Stomach (tissue), 9 donors: ENCODE data around the gene NR5A1. TPM values are rescaled to one million over a fixed set of nuclear protein-coding genes. Genes with fewer than 3 reads are reported as not detected.
A peak's percentile ranks its signal among the peaks of the same experiment; 100 is the strongest.

Experiments
- DNase-seq, 2 donors: peaks; one replicate each; pipeline versions ENCODE4 v3.0.0 to v3.0.0-alpha.2; 2013 to 2019
- H3K27ac ChIP-seq, 5 donors: fragments of 200-600 bp in 4 of 5; sonication (generic) in 4 of 5; one replicate each; pipeline ENCODE4 v1.5.1; 2013 to 2019; ENCODE audit warnings: mild to moderate bottlenecking in 1 of 5, moderate library complexity in 1 of 5
- H3K27me3 ChIP-seq, 3 donors: fragments of 200-600 bp; sonication (generic); one replicate each; pipeline ENCODE4 v1.5.1; 2017 to 2019; ENCODE audit warnings: mixed run types in 1 of 3
- H3K36me3 ChIP-seq, 4 donors: fragments of 200-600 bp; sonication (generic); 1 replicate in 3 of 4; 2 replicates in 1 of 4; pipeline ENCODE4 v1.5.1; 2016 to 2019
- H3K4me1 ChIP-seq, 4 donors: fragments of 200-600 bp; sonication (generic); one replicate each; pipeline ENCODE4 v1.5.1; 2016 to 2019
- H3K4me3 ChIP-seq, 4 donors: fragments of 200-600 bp; sonication (generic) in 3 of 4; one replicate each; pipeline ENCODE4 v1.5.1; 2016 to 2019; ENCODE audit warnings: mild to moderate bottlenecking in 1 of 4
- H3K9me3 ChIP-seq, 4 donors: fragments of 200-600 bp; sonication (generic); one replicate each; pipeline ENCODE4 v1.5.1; 2016 to 2019
- EP300 ChIP-seq: sonication (generic); formaldehyde crosslinking; IDR thresholded peaks from one replicate; pipeline ENCODE4 v1.6.1; 2017; ENCODE audit warnings: antibody characterized with exemption
- POLR2A ChIP-seq, 4 donors: fragments of 450-650 bp; IDR thresholded peaks; one replicate each; pipeline ENCODE4 v1.6.1; 2016; ENCODE audit warnings: antibody characterized with exemption in 4 of 4, control low read depth in 2 of 4, mild to moderate bottlenecking in 1 of 4, moderate library complexity in 1 of 4
- POLR2AphosphoS5 ChIP-seq, 3 donors: sonication (generic); formaldehyde crosslinking; IDR thresholded peaks; one replicate each; pipeline ENCODE4 v1.6.1; 2016; ENCODE audit warnings: antibody characterized with exemption in 3 of 3
- WGBS, 5 donors: extraction: QIAGEN DNeasy Blood & Tissue Kit in 3 of 5; methylation state at CpG; one replicate each; pipeline versions ENCODE4 v1.1.5 to v1.1.7; 2013 to 2018; 5-methylcytosine and 5-hydroxymethylcytosine counted together
- intact Hi-C: fragments of 100-400 bp; cut with DNase I; formaldehyde crosslinking; loops from one replicate; pipeline ENCODE4 v1.15.1; 2023; ENCODE audit warnings: low total_unique reads
- polyA plus RNA-seq, 3 donors: library from polyadenylated mRNA; stranded (reverse); fragments of 200-250 nt; gene quantifications; one replicate each; pipeline ENCODE4 v1.2.3, GENCODE V29; 2013
- total RNA-seq, 5 donors: library from RNA; depleted of rRNA; stranded (reverse); fragments of >200 nt; gene quantifications; one replicate each; pipeline versions ENCODE4 v1.1.0 to v1.2.3, GENCODE V29; 2014 to 2016
- TF ChIP-seq, protein P1 (sequence below), 7 experiments: fragments of 450-650 bp in 4 of 7; fragments of 200-600 bp in 3 of 7; sonication (generic) in 3 of 7; IDR thresholded peaks; one replicate each; pipeline ENCODE4 v1.5.1; 2016 to 2019; ENCODE audit warnings: antibody characterized with exemption in 7 of 7, control low read depth in 2 of 7, mild to moderate bottlenecking in 1 of 7
- donor health status: healthy with polysubstance abuse.
- donor health status: Bipolar disorder and iron deficiency.
- donor health status: healthy.

The NR5A1 gene
- total and polyA plus RNA-seq, 8 donors: 0.03 to 2.4 TPM; not detected in 6

DNA sequence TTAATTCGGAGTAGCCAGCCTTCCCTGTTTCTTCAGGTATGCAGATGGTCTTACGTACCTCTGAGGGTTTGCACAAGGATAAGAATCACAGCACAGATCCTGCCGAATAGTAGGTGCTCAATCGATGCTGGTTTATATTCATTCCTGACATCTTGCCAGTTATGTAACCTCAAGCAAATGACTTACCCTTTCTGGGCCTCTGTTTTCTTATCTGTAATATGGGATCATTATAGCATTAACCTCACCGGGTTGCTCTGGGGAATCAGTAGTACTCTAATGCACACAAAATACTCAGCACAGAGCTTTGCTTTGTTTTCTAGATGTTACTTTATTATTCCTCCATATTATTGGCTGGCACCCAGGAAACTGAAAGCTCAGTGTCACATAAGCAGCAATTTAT, 7.7 kb upstream of the NR5A1 start:
- peaks cover 0 to 32% (median 12%) of the 10 kb centered on the region in 3 donors for H3K27me3 ChIP-seq
- no peaks in the 10 kb centered on the region for H3K36me3 ChIP-seq
- no peak overlapping the region for H3K4me3 ChIP-seq
- no peak overlapping the region for H3K27ac ChIP-seq
- 70 to 78% (median 72%) methylated on average over 5 of the region's 5 CpGs for WGBS, 5 donors
- no peak for TF ChIP-seq EP300
- TF ChIP-seq POLR2AphosphoS5 (IDR thresholded peaks at IDR 0.05): no peak
- TF ChIP-seq POLR2A (IDR thresholded peaks at IDR 0.05): no peak
- TF ChIP-seq, protein P1, sequence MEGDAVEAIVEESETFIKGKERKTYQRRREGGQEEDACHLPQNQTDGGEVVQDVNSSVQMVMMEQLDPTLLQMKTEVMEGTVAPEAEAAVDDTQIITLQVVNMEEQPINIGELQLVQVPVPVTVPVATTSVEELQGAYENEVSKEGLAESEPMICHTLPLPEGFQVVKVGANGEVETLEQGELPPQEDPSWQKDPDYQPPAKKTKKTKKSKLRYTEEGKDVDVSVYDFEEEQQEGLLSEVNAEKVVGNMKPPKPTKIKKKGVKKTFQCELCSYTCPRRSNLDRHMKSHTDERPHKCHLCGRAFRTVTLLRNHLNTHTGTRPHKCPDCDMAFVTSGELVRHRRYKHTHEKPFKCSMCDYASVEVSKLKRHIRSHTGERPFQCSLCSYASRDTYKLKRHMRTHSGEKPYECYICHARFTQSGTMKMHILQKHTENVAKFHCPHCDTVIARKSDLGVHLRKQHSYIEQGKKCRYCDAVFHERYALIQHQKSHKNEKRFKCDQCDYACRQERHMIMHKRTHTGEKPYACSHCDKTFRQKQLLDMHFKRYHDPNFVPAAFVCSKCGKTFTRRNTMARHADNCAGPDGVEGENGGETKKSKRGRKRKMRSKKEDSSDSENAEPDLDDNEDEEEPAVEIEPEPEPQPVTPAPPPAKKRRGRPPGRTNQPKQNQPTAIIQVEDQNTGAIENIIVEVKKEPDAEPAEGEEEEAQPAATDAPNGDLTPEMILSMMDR (IDR thresholded peaks at IDR 0.05): no peak
- no peaks in the 10 kb centered on the region for H3K9me3 ChIP-seq
- no peak for DNase-seq
- intact Hi-C loops: no loop called here
- H3K4me1 ChIP-seq: peaks cover 0 to 12% (median 0%) of the 10 kb centered on the region in 4 donors

DNA sequence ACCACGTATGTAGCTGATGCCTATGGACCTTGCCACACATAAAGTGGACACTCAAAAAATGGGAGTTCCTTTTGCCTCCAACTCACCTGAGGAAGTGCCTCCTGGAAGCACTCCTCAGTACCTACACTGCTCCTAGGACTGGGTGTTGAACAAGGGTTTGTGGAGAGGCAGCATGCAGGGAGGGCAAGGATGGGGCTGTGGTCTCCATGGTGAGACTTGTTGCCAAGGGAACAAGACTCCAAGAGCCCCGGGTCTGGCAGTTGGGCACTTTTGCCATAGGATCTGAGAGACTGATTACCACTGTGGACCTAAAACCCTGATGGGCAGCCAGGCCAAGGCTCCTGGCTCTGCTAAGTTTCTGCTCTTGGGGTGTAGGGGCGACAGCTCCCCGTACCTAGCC, 6.9 kb upstream of the NR5A1 start:
- TF ChIP-seq POLR2AphosphoS5 (IDR thresholded peaks at IDR 0.05) (no peak), EP300 (no peak), POLR2A (IDR thresholded peaks at IDR 0.05) (no peak)
- TF ChIP-seq, protein P1 (IDR thresholded peaks at IDR 0.05): no peak
- intact Hi-C loops: no loop called here

DNA sequence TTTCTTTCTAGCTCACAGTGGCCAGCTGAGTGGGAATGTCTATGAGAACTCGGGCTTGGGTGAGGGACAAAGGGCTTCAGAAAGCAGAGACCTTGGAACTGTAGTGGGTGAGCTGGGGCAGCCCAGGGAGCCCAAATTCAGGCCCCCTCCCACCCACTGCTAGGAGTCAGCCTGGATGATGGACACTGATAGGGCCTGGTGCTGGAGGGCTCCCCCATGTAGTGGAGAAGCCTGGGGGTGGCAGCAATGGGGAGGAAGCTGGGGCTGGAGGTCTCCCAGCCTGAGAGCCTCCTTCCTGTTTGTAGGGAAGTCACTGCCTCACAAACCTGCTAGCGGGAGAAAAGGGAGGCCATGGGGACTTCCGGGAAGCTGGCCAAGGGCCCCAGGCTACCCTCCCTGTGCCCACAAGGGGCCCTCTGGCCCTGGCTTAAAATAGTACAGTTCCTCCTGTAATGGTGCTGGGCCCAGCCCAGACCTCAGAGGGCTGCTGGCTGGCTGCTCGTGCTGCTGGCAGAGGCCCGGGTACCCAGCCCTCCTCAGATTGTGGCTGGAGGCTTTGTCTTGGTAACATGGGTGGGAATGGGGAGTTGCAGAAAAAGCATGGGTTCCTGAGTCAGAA, 6.3 kb upstream of the NR5A1 start:
- H3K4me1 ChIP-seq: peaks cover 0 to 12% (median 0%) of the 10 kb centered on the region in 4 donors
- no peak overlapping the region for H3K4me3 ChIP-seq
- TF ChIP-seq POLR2AphosphoS5 (IDR thresholded peaks at IDR 0.05) (no peak), POLR2A (IDR thresholded peaks at IDR 0.05) (no peak), EP300 (no peak)
- TF ChIP-seq, protein P1 (IDR thresholded peaks at IDR 0.05): no peak
- peak in 1 of 2 donors; percentile 38 for DNase-seq
- H3K27ac ChIP-seq: no peak overlapping the region
- WGBS, 5 donors: 22 to 40% (median 29%) methylated on average over 3 to 5 of the region's 5 CpGs
- no peaks in the 10 kb centered on the region for H3K36me3 ChIP-seq
- no peaks in the 10 kb centered on the region for H3K9me3 ChIP-seq
- peaks cover 0 to 32% (median 12%) of the 10 kb centered on the region in 3 donors for H3K27me3 ChIP-seq
- intact Hi-C loops: no loop called here

More for the DNA sequence above, 6.9 kb upstream of the NR5A1 start:
- H3K36me3 ChIP-seq: no peaks in the 10 kb centered on the region
- H3K4me1 ChIP-seq: peaks cover 0 to 12% (median 0%) of the 10 kb centered on the region in 4 donors
- WGBS, 5 donors: 61 to 88% (median 80%) methylated on average over 4 of the region's 4 CpGs
- H3K27ac ChIP-seq: no peak overlapping the region
- H3K27me3 ChIP-seq: peaks cover 0 to 32% (median 12%) of the 10 kb centered on the region in 3 donors
- H3K9me3 ChIP-seq: no peaks in the 10 kb centered on the region
- no peak for DNase-seq
- no peak overlapping the region for H3K4me3 ChIP-seq

DNA sequence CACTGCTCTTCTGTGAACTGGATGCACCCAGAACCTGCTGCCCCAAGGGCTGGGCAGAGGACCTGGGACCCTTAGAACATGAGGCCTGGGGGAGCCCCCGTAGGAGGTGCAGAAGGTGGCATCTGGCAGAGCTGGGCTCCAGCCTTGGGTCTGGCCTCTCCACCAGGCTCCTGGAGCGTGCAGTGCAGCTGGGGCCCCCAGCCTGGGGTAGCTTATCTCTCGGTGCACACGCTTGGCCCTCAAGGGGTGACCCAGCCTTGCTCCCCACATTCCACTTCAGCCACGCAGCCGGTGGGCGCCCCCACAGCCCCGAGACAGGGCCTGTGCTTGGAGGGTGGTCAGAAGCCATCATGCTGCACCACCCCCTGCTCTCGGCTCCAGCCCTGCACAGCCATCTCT, 5.6 kb upstream of the NR5A1 start:
- no peaks in the 10 kb centered on the region for H3K9me3 ChIP-seq
- no peak for TF ChIP-seq POLR2AphosphoS5 (IDR thresholded peaks at IDR 0.05)
- TF ChIP-seq, protein P1 (IDR thresholded peaks at IDR 0.05): no peak
- no peak for TF ChIP-seq EP300
- TF ChIP-seq POLR2A (IDR thresholded peaks at IDR 0.05): no peak
- WGBS, 5 donors: 58 to 76% (median 60%) methylated on average over 7 to 9 of the region's 9 CpGs
- peaks cover 0 to 12% (median 0%) of the 10 kb centered on the region in 4 donors for H3K4me1 ChIP-seq
- no peak for DNase-seq
- no peak overlapping the region for H3K4me3 ChIP-seq
- no peak overlapping the region for H3K27ac ChIP-seq
- intact Hi-C loops: no loop called here
- H3K27me3 ChIP-seq: peaks cover 0 to 33% (median 12%) of the 10 kb centered on the region in 3 donors
- no peaks in the 10 kb centered on the region for H3K36me3 ChIP-seq
